Kidney (tissue), 14 donors: Measurements from ENCODE around the gene IFI6. TPM values are rescaled to one million over a fixed set of nuclear protein-coding genes. Genes with fewer than 3 reads are reported as not detected.
"Not testable (repeated sequence)": the region's sequence is repeated elsewhere in the genome, so short reads cannot be mapped to it uniquely, and the experiment has no call there.

Experiments
- DNase-seq, 5 donors: peaks; one replicate each; pipeline ENCODE4 v3.0.0-alpha.2; 2013 to 2020
- FAIRE-seq: peaks from 2 replicates; lab custom pipeline; 2012; peaks lifted over from hg19 to GRCh38; lab: Jason Lieb, UNC
- H3K27ac ChIP-seq, 2 donors: one replicate each; pipeline ENCODE4 v1.7.0; 2013; ENCODE audit warnings: low read depth in 2 of 2, low read length in 2 of 2, inconsistent platforms in 1 of 2
- H3K27me3 ChIP-seq: one replicate; pipeline ENCODE4 v1.7.1; 2013; ENCODE audit warnings: low read length, inconsistent platforms; ENCODE audit not compliant: control insufficient read depth, insufficient read depth
- H3K36me3 ChIP-seq, 3 donors: one replicate each; pipeline versions ENCODE4 v1.7.0 to v1.7.1; 2013; ENCODE audit warnings: low read length in 3 of 3, control low read depth in 1 of 3, inconsistent platforms in 1 of 3; ENCODE audit not compliant: insufficient read depth in 3 of 3, control insufficient read depth in 2 of 3
- H3K4me1 ChIP-seq, 3 donors: one replicate each; pipeline versions ENCODE4 v1.7.0 to v1.7.1; 2013; ENCODE audit warnings: low read length in 3 of 3, inconsistent platforms in 1 of 3, low read depth in 1 of 3; ENCODE audit not compliant: control insufficient read depth in 2 of 3, insufficient read depth in 2 of 3
- H3K4me3 ChIP-seq, 3 donors: one replicate each; pipeline versions ENCODE4 v1.7.0 to v1.8.1; 2013; ENCODE audit warnings: low read length in 3 of 3, control low read depth in 1 of 3, inconsistent platforms in 1 of 3
- H3K9ac ChIP-seq, 3 donors: one replicate each; pipeline versions ENCODE4 v1.7.0 to v1.7.1; 2013; ENCODE audit warnings: low read length in 3 of 3, control low read depth in 1 of 3, inconsistent platforms in 1 of 3
- H3K9me3 ChIP-seq, 3 donors: one replicate each; pipeline versions ENCODE4 v1.7.0 to v1.7.1; 2013; ENCODE audit warnings: low read length in 3 of 3, control low read depth in 1 of 3, inconsistent platforms in 1 of 3; ENCODE audit not compliant: control insufficient read depth in 2 of 3, insufficient read depth in 1 of 3
- CTCF ChIP-seq: IDR thresholded peaks from 3 replicates; pipeline ENCODE4 v1.5.1; 2012; ENCODE audit warnings: mild to moderate bottlenecking, moderate library complexity, borderline replicate concordance; ENCODE audit not compliant: insufficient read depth; ENCODE audit errors: extremely low read depth
- intact Hi-C: fragments of 100-400 bp; cut with DNase I; formaldehyde crosslinking; loops from one replicate; pipeline ENCODE4 v1.11.1; 2022
- polyA plus RNA-seq: library from polyadenylated mRNA; stranded (reverse); fragments of 350-450 nt; fragmentation: Illumina TruSeq; extraction: RNeasy Lipid Tissue Mini Kit (QIAGEN cat#74804); gene quantifications from one replicate; pipeline ENCODE4 v1.2.3, GENCODE V29; 2014; ENCODE audit warnings: low read depth, low replicate concordance; ENCODE audit not compliant: insufficient read depth
- total RNA-seq: library from RNA; stranded (reverse); fragmentation: NEBNext Ultra II Directional; extraction: Animal tissue kit (Norgen Biotek cat#: 25700); gene quantifications from one replicate; pipeline ENCODE4 v1.2.1, GENCODE V29; 2021
- donor health status: control.
- donor health status: control.
- donor health status: control.
- donor health status: control.
- donor health status: control.
- donor health status: DM: yes; HTN: yes; CAD: no.
- donor health status: Normal renal cell carcinoma (clear cell type).

IFI6 gene
- total and polyA plus RNA-seq, 2 donors from 2014 or later: 69.5 to 148 TPM

DNA sequence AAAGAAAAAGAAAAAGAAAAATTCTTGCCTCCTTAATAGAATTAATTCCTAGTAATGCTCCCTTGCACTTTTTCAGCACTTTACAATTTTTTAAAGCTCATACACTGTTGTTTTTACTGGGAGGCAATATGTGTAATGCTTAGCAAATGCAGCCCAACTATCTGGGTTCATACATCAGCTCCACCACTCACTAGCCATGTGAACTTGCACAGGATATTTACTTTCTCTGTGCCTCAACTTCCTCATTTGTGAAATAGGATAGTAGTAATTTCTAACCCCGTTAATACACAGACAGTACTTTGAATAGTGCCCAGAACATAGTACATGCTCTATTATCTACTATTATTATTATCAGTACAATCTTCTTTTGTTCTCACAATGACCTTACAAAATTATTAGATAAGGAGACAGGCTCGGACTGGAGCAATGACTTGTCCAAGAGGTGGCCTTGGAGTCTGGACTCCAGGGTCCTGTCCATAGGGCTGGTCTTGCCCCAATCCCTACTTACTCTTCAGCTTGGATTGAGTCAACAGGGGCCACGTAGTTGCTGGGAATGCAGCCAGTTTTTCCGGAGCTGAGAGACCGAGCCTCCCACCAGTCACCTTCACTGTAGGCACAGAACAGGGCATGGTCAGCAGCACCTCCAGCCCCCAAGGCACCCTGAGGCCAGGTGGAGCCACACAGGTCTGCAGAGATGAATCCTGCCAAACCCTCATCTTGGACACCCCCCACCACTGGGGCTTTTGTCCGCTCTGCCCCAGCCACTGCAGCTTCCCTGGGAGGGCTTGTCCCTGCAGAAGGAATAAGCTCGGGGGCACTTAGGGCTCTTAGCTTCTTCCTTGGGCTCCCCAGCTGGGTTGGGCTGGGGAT is 50.7 kb downstream of the IFI6 start:
- Histone ChIP-seq H3K9me3 (no peaks in the 10 kb centered on the region), H3K27ac (no peak overlapping the region), H3K27me3 (no peaks in the 10 kb centered on the region), H3K36me3 (no peaks in the 10 kb centered on the region), H3K4me3 (no peak overlapping the region), H3K4me1 (peaks cover 0 to 2% (median 0%) of the 10 kb centered on the region in 3 donors), H3K9ac (no peak overlapping the region)
- no peak for FAIRE-seq
- TF ChIP-seq CTCF: no peak
- no peak for DNase-seq
- intact Hi-C loops: no loop called here

GRCh38 chr1:27619782-27620438 is 52.1 kb downstream of the IFI6 start:
- intact Hi-C loops: loop anchor here (10.0 kb wide), 1 partner anchor 205 kb away; no protein-coding TSS in a partner anchor
- H3K36me3 ChIP-seq, FAIRE-seq, H3K9me3 ChIP-seq, H3K4me3 ChIP-seq, H3K9ac ChIP-seq, DNase-seq, H3K27me3 ChIP-seq, H3K4me1 ChIP-seq, H3K27ac ChIP-seq: not testable (repeated sequence)

GRCh38 chr1:27618341-27619082 is 53.5 kb downstream of the IFI6 start:
- no peak for DNase-seq
- Histone ChIP-seq H3K27me3 (no peaks in the 10 kb centered on the region), H3K9ac (no peak overlapping the region), H3K4me1 (no peaks in the 10 kb centered on the region), H3K36me3 (no peaks in the 10 kb centered on the region), H3K4me3 (no peak overlapping the region), H3K27ac (no peak overlapping the region), H3K9me3 (no peaks in the 10 kb centered on the region)
- intact Hi-C loops: loop anchor here (10.0 kb wide), 1 partner anchor 204 kb away; no protein-coding TSS in a partner anchor
- no peak for FAIRE-seq
- no peak for TF ChIP-seq CTCF
